Measurements from ENCODE around the gene BCAS3. TPM values are rescaled to one million over a fixed set of nuclear protein-coding genes. Genes with fewer than 3 reads are reported as not detected.

BCAS3 gene
- total RNA-seq, 1 experiment from 2014 or later, result 14.4 TPM

DNA sequence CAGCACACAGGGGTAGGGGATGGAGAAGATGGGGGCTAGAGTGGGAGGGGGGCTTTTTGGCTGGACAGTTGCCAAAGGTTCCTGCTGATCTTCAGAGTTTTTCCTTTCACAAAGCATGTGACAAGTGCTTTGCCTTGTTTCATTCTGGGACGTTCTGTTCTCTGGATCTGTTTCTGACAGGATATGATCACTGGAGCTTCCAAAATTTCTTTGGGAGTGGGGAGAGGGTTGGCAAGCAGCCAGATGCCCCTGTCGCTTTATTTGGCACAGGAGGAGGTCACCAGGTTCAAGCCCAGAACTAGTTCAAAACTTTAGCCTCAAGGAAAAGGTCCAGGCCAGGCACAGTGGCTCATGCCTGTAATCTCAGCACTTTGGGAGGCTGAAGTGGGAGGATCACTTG lies 653.5 kb downstream of the BCAS3 start:
- H3K27ac ChIP-seq (ENCODE audit: low read depth, low read length, poor library complexity, severe bottlenecking), result no peak overlapping the region
- no peaks in the 10 kb centered on the region for H3K9me3 ChIP-seq (ENCODE audit: low read depth, low read length, poor library complexity, severe bottlenecking)
- no peak for DNase-seq (ENCODE audit: low spot score)
- H3K4me3 ChIP-seq (ENCODE audit: low read depth, low read length, poor library complexity, severe bottlenecking), result no peak overlapping the region
- intact Hi-C loops (cut with micrococcal nuclease; ENCODE audit: unreplicated experiment), result no loop called here
- no peaks in the 10 kb centered on the region for H3K36me3 ChIP-seq (ENCODE audit: insufficient read depth, low read length, poor library complexity, severe bottlenecking)
- CTCF ChIA-PET, result no interaction called here
- no TSS peak for BruUV-seq (replicated peaks)
- POLR2A ChIA-PET (ENCODE audit: low non-redundant PET), result no interaction called here
- TF ChIP-seq, protein P1, sequence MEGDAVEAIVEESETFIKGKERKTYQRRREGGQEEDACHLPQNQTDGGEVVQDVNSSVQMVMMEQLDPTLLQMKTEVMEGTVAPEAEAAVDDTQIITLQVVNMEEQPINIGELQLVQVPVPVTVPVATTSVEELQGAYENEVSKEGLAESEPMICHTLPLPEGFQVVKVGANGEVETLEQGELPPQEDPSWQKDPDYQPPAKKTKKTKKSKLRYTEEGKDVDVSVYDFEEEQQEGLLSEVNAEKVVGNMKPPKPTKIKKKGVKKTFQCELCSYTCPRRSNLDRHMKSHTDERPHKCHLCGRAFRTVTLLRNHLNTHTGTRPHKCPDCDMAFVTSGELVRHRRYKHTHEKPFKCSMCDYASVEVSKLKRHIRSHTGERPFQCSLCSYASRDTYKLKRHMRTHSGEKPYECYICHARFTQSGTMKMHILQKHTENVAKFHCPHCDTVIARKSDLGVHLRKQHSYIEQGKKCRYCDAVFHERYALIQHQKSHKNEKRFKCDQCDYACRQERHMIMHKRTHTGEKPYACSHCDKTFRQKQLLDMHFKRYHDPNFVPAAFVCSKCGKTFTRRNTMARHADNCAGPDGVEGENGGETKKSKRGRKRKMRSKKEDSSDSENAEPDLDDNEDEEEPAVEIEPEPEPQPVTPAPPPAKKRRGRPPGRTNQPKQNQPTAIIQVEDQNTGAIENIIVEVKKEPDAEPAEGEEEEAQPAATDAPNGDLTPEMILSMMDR (conservative IDR thresholded peaks at IDR 0.05; ENCODE audit: low read depth, low read length), result no peak
- TF ChIP-seq EZH2 (IDR thresholded peaks at IDR 0.05; ENCODE audit: borderline replicate concordance, low read depth, low read length, poor library complexity, severe bottlenecking), result no peak
- no peaks in the 10 kb centered on the region for H3K27me3 ChIP-seq (replicated peaks; ENCODE audit: insufficient read depth, low read depth, low read length, poor library complexity)
- H3K4me1 ChIP-seq (ENCODE audit: insufficient read depth, low read length, poor library complexity, severe bottlenecking), result peaks cover under 1% of the 10 kb centered on the region

DNA sequence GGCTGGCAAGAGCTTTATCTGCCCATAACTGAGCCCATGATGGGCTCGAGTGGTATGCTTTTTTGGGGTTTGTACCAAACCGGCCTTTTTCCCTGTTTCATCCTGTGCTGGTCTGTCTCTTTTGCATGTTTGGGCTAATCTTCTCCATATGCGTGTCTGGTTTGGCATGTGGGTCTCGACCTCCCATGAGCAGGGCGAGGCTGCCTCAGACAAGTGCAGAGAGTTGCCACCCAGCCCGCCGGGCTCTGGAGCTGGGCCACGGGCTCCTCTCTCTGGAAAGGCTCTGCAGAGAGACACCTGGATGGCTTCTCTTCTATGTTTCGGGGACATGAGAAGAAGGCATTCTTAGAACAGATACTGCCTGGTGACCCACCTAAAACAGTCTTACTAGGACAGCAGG lies 654.2 kb downstream of the BCAS3 start:
- CTCF ChIA-PET, result no interaction called here

DNA sequence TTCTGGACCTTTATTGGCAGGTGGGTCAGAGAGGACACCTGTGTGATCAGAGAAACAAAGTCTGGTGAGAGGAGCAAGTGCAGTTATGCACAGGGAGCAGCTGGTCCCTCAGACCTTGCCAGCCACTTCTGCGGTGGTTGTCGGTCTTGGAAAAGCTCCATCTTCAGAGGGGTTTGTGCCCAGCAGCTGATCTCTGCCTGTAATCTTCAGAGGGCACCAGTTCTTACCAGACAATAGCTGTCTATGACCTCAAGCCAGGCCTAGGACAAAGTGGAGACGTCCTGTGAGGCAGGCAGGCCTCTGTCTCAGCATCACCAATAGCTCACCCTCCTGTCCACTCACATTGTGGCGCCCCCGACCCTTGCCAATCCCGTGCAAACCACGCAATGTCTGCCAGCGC lies 655.5 kb downstream of the BCAS3 start:
- H3K4me1 ChIP-seq (ENCODE audit: insufficient read depth, low read length, poor library complexity, severe bottlenecking), result no peaks in the 10 kb centered on the region
- intact Hi-C loops (cut with micrococcal nuclease; ENCODE audit: unreplicated experiment), result no loop called here
- H3K27me3 ChIP-seq (replicated peaks; ENCODE audit: insufficient read depth, low read depth, low read length, poor library complexity), result no peaks in the 10 kb centered on the region
- no peak overlapping the region for H3K4me3 ChIP-seq (ENCODE audit: low read depth, low read length, poor library complexity, severe bottlenecking)
- ChIA-PET POLR2A (ENCODE audit: low non-redundant PET) (no interaction called here), CTCF (no interaction called here)
- DNase-seq (ENCODE audit: low spot score), result no peak
- no peaks in the 10 kb centered on the region for H3K9me3 ChIP-seq (ENCODE audit: low read depth, low read length, poor library complexity, severe bottlenecking)
- no TSS peak for BruUV-seq (replicated peaks)
- H3K27ac ChIP-seq (ENCODE audit: low read depth, low read length, poor library complexity, severe bottlenecking), result no peak overlapping the region
- H3K36me3 ChIP-seq (ENCODE audit: insufficient read depth, low read length, poor library complexity, severe bottlenecking), result no peaks in the 10 kb centered on the region
- no peak for TF ChIP-seq EZH2 (IDR thresholded peaks at IDR 0.05; ENCODE audit: borderline replicate concordance, low read depth, low read length, poor library complexity, severe bottlenecking)
- TF ChIP-seq, protein P1 (conservative IDR thresholded peaks at IDR 0.05; ENCODE audit: low read depth, low read length), result no peak

More for the DNA sequence above, 654.2 kb downstream of the BCAS3 start:
- Histone ChIP-seq H3K36me3 (ENCODE audit: insufficient read depth, low read length, poor library complexity, severe bottlenecking) (no peaks in the 10 kb centered on the region), H3K4me3 (ENCODE audit: low read depth, low read length, poor library complexity, severe bottlenecking) (no peak overlapping the region), H3K27me3 (replicated peaks; ENCODE audit: insufficient read depth, low read depth, low read length, poor library complexity) (no peaks in the 10 kb centered on the region), H3K27ac (ENCODE audit: low read depth, low read length, poor library complexity, severe bottlenecking) (no peak overlapping the region), H3K4me1 (ENCODE audit: insufficient read depth, low read length, poor library complexity, severe bottlenecking) (no peaks in the 10 kb centered on the region), H3K9me3 (ENCODE audit: low read depth, low read length, poor library complexity, severe bottlenecking) (no peaks in the 10 kb centered on the region)
- DNase-seq (ENCODE audit: low spot score), result no peak
- intact Hi-C loops (cut with micrococcal nuclease; ENCODE audit: unreplicated experiment), result no loop called here
- POLR2A ChIA-PET (ENCODE audit: low non-redundant PET), result no interaction called here
- no peak for TF ChIP-seq EZH2 (IDR thresholded peaks at IDR 0.05; ENCODE audit: borderline replicate concordance, low read depth, low read length, poor library complexity, severe bottlenecking)
- TF ChIP-seq, protein P1 (conservative IDR thresholded peaks at IDR 0.05; ENCODE audit: low read depth, low read length), result no peak
- BruUV-seq (replicated peaks), result no TSS peak

Data from A673 (cell line).